HG03354 (cell line): Measurements from ENCODE around the gene RANBP1.

Experiments used
- ATAC-seq: cut with Tn5 transposase; IDR thresholded peaks from one replicate; pipeline ENCODE4 v1.9.1; 2021; ENCODE audit warnings: mild to moderate bottlenecking; ENCODE audit not compliant: unreplicated experiment, poor library complexity, severe bottlenecking

Gene RANBP1

DNA sequence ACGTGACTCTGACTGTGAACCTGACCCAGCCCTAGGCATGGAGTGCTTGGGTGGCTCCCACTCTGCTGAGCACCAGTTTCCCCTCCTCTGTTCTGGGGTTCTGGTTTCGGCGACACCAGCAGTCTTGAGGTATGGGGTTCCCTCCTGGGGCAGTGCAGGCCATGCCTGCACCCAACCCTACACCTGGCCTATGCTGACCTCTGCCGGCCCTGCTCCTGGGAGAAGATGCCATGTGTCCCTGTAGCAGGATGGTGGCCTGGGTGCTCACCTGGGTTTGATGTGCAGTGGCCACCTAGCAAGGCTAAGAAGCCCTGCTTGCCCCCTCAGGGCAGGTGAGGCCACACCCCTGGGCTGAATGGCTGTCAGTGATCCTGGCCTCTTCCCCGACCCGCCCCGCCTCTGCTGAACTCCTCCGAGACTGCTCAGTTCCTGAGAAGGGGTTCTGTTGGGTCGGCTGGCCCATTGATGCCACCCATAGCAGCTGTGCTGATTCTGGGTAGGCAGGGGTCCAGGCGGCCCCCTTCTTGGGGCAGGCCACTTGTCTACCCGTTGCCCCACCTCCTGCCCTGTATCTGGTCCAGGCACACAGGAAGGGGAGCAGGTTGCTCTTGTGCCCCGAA, 18.1 kb downstream of the RANBP1 start:
- ATAC-seq, result no peak

- ATAC-seq, result no peak
Observed at GRCh38 chr22:20135265-20135664, 19.4 kb downstream of the RANBP1 start.

DNA sequence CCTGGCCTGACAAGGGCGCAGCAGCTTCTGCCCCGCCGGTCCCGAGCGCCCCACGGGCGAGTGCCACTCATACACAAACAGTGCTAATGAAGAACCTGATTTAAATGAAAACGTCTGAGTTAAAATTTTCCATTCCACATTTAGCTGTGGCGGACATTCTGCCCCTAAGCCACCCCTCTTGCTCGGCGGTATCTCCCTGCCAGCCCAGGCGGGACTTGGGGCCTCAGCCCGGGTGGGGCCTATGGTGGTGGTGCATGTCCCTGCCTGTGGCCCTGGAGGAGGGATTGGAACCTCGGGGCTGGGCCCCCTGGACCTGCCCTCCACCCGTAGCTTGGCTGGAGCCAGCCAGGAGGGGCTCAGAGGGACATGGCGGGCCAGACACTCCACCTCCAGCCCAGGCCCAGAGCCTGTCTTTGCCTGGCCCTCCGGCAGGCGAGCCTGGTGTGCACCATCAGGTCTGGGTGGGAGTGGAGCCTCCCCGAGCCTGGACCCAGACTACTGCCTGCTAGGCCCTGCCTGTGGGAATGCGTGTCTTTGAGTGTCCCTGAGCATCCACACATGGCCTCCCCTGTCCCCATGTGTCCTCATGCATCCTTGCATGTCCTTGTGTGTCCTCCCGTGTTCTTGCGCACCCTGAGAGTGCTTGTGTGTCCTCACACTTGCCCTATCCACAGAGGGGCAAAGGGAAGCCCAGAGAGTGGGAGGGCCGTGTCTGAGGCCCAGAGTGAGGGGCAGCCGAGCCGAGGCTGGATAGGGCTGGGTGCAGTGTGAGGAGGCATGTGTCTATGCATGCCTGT, 20.1 kb downstream of the RANBP1 start:
- no peak for ATAC-seq

- ATAC-seq, result no peak
Observed at GRCh38 chr22:20136603-20136873, 20.6 kb downstream of the RANBP1 start.

DNA sequence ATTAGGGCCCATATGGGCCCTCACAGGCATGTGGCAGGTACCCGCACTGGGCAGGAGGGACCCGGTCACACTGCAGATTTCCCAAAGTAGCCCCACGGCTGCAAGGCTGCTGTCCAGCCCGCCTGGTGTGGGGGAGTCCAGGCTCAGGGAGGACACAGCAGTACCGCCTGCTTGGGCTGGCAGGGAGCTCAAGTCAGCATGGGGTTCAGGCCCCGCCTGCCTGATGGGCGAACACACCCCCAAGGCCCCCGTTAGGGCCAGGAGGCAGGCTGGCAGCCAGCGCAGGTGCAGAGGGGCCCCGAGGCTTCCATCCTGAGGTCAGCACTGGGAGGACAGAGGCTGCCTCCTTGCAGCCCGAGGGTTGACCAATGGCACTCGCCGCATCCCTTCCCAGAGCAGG, 21.2 kb downstream of the RANBP1 start:
- ATAC-seq, result no peak

DNA sequence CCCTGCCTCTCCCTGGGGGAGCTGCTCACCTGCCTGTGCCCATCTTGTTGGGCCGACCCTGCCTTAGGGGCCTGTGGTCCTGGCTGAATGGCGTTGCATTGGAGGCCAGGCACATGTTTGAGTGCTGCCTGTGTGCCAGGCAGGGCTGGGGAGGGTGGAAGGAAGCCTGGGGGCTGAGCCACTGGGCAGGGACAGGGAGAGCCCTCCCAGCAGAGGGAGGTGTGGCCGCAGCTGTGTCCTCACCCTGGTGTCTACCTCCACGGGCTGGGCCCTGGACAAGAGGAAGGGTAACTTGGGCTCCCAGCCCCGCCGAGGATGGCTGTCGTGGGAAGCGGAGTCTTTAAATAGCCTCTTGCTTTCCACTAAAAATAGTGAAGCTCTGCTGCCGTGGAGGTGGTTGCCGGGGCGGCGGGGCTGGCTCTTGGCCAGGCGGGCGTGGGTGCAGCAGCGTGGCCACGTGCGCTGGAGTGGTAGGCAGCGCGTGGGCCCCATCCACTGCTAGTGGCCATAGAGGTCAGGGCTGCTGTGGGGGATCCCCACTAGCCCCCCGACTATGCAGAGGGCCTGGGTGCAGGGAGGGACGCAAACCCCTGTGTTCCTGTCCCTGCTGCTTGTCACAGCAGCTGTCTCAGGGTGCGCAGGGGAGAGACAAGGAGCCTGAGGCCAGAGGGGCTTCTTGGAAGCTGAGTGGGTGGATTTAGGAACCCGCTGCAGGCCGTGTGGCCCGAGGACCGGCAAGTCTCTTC, 21.9 kb downstream of the RANBP1 start:
- ATAC-seq, result no peak

DNA sequence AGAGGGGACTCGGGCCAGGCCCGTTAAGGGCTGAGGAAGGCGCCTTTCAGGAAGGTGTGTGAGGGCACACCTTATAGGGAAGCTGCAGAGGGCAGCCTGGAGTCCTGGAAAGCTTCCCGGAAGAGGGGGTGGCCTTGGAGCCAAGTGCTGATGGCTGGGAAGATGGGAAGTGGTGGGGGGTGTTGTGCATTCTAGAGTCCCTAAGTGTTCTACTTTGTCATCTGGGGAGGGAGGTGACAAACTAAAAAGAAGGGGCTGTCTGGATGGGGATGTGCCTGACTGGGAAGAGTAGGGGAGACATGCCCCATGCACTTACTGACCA, 22.5 kb downstream of the RANBP1 start:
- no peak for ATAC-seq

GRCh38 chr22:20138868-20139267, 23.0 kb downstream of the RANBP1 start:
- no peak for ATAC-seq

DNA sequence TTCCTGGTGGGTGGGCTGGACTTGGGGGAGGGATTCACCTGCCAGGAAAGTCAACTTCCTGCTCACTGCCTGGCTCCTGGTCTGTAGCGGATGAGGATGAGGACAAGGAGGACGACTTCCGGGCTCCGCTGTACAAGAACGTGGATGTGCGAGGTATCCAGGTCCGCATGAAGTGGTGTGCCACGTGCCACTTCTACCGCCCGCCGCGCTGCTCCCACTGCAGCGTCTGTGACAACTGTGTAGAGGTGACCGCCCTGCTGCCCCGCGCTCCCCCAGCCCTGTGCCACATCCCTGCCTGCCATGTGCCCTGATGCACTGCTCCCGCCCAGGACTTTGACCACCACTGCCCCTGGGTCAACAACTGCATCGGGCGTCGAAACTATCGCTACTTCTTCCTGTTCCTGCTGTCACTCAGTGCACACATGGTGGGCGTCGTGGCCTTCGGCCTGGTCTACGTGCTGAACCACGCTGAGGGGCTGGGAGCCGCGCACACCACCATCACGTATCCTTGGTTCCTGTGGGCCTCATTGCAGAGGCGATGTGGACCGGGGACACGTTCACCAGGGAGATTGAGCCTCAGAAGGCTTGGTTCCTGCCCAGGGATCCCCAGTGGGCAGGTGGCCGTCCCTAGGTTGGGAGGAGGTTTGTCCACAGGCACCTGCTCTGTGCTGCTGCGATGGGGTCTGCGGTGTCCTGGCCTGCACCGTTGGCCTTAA, 23.6 kb downstream of the RANBP1 start:
- no peak for ATAC-seq

GRCh38 chr22:20140107-20140445, 24.2 kb downstream of the RANBP1 start:
- ATAC-seq, result no peak

DNA sequence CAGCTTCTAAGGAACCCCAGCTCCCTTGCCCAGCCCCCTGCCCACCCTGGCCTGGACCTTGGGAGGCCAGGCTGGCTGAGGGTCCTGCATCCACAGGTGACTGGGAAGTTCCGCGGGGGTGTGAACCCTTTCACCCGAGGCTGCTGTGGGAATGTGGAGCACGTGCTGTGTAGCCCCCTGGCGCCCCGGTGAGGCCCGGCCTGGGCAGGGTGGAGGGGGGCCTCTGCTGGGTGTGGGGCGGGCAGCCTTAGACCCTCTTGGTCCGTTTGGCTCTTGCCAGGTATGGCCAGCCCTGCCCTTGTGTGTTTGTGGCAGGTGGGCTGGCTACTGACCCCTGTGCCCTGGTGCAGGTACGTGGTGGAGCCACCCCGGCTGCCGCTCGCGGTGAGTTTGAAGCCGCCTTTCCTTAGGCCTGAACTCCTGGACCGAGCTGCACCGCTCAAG, 24.6 kb downstream of the RANBP1 start:
- ATAC-seq, result no peak

GRCh38 chr22:20141186-20142077, 25.5 kb downstream of the RANBP1 start:
- no peak for ATAC-seq

GRCh38 chr22:20142711-20143621, 27.1 kb downstream of the RANBP1 start:
- ATAC-seq, result no peak

DNA sequence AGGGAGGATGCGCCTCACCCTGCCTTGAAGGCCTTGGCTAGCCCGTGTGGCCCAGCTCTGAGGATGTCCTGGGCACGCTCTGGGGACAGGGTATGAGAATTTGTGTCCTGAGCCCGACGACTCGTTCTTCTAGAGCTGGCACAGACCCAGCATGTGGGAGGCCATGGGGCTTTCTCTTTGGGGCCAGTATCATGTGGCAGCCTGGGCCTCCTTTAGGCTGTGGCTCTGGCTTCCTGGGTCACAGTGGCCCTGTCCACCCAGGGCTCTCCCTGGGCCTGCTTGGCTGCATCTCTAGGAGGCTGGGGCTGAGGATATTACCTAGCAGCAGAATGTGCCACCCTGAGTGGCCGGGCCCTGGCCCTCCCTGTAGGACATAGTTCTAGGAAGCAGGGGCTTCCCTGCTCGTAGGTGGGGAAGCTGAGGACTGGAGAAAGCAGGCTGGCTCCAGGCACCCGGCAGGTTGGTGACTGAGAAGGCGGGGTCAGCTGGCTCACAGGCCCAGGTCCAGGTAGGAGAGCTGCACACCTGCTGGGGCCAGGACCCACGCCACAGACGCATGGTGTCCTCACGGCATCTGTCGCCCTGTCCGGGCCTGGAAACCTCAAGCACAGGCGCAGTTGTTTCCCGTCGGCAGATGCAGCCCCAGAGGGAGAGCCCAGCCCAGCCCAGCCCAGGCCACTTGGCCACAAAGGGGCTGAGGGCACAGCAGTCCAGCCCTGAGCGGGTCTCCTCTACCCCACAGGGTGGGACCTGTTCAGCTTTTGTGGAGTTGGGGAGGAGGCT, 28.2 kb downstream of the RANBP1 start:
- ATAC-seq, result no peak

GRCh38 chr22:20145206-20145831, 29.4 kb downstream of the RANBP1 start:
- ATAC-seq, result no peak

GRCh38 chr22:20145832-20146223, 29.9 kb downstream of the RANBP1 start:
- no peak for ATAC-seq

DNA sequence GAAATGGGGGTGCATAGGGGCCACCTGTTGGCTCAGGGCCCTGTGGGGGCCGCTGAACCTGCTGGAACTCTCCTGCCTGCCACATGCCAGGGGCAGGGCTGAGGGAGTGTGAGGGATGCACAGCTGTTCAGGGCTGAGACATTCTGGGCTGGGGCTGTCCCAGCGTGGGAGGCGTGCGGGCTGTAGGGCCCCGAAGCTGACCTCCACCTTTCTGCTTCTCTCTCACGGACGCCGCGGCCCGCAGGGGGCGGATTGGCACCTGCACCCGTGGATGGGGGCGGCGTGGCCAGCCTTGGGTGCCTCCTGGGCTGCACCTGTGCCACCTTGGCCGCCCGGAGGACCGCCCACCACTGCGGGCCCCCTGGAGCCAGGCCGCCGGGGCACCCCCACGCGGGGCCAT, 30.9 kb downstream of the RANBP1 start:
- ATAC-seq, result no peak
